Glomerular visceral epithelial cell (primary cell): ENCODE measurements around the gene RFTN2.
"Not testable (repeated sequence)": the region's sequence is repeated elsewhere in the genome, so short reads cannot be mapped to it uniquely, and the experiment has no call there.

Experiments used
- DNase-seq: peaks from one replicate; pipeline ENCODE4 v3.0.0-alpha.2; 2016; ENCODE audit errors: extremely low spot score

The RFTN2 gene

GRCh38 chr2:197675711-197676188, 363 bp upstream of the RFTN2 start:
- no peak for DNase-seq

GRCh38 chr2:197674591-197674990, 796 bp downstream of the RFTN2 start:
- no peak for DNase-seq

GRCh38 chr2:197674060-197674459, 1.3 kb downstream of the RFTN2 start:
- no peak for DNase-seq

GRCh38 chr2:197673606-197674005, 1.8 kb downstream of the RFTN2 start:
- DNase-seq = no peak

GRCh38 chr2:197673106-197673505, 2.3 kb downstream of the RFTN2 start:
- DNase-seq = no peak

DNA sequence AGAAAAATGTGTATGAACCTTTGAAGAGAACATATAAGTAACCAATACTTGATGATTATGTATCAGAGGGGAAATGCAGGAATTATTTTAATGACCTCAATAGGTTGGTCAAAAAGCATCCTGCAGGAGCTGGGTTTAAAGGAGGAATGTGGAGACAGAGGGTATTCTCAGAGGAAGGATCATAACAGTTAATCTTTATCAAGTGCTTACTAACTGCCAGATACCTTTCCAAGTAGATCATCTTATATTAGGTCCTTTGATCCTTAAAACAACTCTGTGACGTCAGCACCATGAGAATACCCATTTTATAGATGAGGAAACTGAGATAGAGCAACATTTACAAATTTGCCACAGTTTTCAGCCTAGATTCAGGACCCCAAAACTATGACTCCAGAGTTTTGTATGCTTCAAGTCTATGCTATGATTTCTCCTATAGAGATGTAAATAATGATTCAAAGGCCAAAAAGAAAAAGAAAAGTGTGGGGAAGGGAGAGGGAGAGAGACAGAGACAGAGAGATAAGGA, 3.0 kb downstream of the RFTN2 start:
- no peak for DNase-seq

- no peak for DNase-seq
Measured at GRCh38 chr2:197669077-197669476, 6.3 kb downstream of the RFTN2 start.

- no peak for DNase-seq
Measured at GRCh38 chr2:197668296-197668695, 7.1 kb downstream of the RFTN2 start.

GRCh38 chr2:197666277-197666676, 9.1 kb downstream of the RFTN2 start:
- no peak for DNase-seq

DNA sequence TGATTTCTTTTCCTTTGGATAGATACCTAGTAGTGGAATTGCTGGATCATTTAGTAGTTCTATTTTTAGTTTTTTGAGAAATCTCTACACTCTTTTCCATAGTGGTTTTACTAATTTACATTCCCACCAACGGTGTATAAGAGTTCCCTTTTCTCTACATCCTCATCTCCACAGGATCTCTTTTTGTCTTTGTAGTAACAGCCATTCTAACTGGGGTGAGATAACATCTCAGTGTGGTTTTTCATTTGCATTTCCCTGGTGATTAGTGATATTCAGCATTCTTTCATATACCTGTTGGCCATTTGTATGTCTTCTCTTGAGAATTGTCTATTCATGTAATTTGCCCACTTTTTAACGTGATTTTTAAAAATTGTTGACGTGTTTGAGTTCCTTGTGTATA, 13.8 kb downstream of the RFTN2 start:
- DNase-seq = no peak

DNA sequence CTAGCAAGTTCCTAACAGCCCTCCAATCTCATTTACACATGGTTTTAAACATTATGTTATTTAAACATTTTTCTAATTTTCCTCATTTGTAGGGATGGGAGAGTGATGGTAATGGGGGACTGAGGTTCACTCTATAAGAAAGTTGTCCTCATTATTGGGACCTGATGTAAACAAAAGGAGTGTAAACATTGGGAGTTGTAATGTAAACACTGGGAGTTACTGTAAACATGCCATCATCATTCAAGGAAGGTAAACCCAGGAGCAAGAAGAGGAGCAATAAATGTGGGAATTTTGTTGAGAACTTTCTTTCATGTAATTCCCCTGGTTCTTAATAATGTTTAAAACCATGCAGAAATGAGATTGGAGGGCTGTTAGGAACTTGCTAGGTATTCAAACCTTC, 17.8 kb downstream of the RFTN2 start:
- no peak for DNase-seq

DNA sequence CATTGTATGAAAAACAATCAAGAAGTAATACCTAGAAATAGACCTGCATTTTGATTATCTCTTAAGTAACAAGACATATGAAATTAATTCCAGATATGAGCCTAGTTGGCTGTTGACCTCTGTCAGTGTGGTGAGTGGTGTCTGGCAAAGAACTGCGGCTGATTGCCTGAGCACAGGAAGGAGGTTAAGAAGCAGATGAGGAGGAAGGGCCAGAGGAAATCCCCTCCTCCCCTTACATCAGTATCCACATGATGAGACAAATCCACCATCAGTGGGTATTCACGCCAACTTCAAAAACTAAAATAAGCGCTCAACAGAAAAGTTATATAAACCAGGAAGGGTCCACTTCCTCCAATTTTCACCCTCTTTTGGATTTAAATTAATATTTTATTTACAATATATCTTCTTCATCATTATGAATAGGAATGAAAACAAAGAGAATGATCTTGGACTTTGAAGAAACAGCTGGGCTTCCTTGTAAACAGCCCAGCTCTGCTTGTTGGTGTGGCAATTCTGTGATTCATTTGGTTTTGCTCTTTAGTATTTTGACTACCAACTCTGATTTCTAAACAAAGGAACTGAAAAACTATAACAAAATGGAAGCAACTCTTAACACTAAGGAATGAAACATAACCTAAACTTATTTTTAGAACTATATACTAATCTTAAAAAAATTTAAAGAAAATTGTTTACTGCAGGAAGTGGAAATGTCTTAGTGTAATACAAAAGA, 27.3 kb downstream of the RFTN2 start:
- no peak for DNase-seq

GRCh38 chr2:197641666-197642065, 33.7 kb downstream of the RFTN2 start:
- DNase-seq = no peak

DNA sequence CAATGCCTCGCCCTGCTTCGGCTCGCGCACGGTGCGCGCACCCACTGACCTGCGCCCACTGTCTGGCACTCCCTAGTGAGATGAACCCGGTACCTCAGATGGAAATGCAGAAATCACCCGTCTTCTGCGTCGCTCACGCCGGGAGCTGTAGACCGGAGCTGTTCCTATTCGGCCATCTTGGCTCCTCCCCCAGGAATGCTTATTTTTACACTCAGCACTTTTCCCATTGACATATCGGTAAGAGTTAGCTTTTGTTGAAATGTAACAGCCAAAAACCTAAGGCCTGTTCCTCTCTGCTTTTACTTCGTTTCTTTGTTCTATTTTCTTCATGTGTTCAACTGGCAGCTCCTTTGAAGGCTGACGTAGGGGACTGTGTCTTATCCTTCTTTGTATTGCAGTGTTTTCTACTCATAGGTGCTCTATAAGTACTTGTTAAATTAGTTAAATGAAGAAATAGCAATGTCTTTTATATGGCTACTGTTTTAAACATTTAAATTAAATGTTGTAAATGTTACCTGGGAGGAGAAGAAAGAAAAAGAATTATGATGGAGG, 34.7 kb downstream of the RFTN2 start:
- not testable (repeated sequence) for DNase-seq

- no peak for DNase-seq
Measured at GRCh38 chr2:197633109-197633657, 42.2 kb downstream of the RFTN2 start.

GRCh38 chr2:197628043-197628500, 47.3 kb downstream of the RFTN2 start:
- no peak for DNase-seq

- DNase-seq = no peak
Measured at GRCh38 chr2:197626965-197627625, 48.3 kb downstream of the RFTN2 start.

DNA sequence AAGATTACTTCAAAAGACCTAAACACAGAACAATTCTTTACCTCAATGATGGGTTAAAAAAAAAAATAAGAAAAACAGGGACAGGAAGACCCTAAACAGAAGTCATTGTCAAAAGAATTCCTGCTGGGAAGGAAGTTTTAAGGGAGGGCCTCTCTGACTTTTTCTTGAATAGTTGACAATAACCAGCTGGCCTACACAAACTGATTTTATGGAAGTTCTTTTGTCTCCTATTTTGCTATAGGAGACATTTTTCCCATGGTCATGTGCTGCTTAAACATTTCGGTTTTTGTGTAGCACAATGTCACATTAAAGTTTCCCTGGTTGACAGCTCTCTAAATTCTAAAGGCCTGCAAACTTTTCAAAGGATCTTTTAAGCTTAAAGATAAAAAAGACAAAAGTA, 55.3 kb downstream of the RFTN2 start:
- DNase-seq = no peak

DNA sequence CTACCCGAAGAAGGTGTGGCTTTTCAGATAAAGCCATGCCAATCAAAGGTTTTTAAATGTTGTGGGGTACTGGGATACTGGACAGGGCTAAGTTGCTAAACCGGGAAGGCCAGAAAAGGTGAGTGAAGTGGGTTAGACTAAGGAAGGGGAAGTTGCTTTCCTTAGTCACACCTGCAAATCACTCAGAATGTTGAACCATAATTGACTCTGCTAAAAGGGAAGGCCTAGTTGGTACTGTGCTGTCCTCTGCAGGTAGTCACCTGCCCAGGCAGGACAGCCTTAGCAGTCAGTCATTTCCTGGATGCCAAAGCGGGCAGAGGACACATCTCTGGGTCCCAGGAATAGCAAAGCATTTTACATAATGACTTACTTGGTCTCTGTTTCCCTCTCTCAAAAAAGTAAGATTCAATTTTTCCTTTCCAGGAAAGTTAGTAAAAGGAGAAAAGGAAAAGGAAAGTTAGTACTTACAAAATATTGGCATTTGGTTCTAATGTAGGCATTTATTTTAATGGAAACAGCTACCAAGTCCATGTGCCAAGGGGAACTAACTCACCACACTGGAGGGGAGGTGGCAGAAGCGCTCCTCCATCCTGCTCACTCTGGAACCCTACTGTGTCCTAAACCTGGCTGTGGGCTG, 60.3 kb downstream of the RFTN2 start:
- no peak for DNase-seq

DNA sequence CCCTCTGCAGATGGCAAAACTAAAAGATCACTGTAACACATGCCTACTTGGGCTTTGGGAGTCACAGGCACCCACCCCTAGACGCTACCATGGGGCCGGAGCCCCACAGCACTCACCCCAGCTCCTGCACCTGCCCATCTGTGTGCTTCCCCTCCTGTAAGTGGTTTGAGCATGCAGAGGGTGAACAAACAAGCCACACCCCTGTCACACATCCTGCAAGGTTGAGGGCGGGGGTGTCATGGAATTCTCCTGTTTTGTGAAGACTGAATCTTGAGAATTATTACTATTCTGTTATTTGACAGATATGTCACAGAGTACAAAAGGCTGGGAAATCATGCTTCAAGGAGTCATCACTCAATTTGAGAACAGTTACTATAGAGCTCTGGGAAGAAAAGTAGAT, 60.9 kb downstream of the RFTN2 start:
- DNase-seq = no peak

- no peak for DNase-seq
Measured at GRCh38 chr2:197613509-197613987, 61.8 kb downstream of the RFTN2 start.

DNA sequence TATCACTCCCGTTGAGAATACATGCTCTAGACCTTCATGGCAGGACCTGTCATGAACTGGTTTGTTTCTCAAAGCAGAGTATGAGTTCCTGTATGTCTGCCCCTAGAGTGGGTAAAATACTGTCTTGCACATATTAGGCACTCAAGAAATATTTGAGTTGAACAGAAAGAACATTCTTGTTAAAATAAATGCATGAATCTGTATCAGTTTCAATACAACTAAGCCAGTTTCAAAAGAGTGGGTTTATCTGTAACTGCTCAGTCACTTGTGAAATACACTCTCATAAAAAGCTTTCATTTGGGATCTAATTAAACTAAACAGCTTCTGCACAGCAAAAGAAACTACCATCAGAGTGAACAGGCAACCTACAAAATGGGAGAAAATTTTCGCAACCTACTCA, 69.2 kb downstream of the RFTN2 start:
- DNase-seq = no peak
